Fibroblast of peridontal ligament (primary cell): Measurements from ENCODE around the gene PARD6B.
"Not testable (repeated sequence)": the region's sequence is repeated elsewhere in the genome, so short reads cannot be mapped to it uniquely, and the experiment has no call there.

Experiments used
- DNase-seq: peaks from one replicate; pipeline ENCODE4 v3.0.0-alpha.2; 2010; ENCODE audit errors: extremely low read depth

The PARD6B gene

DNA sequence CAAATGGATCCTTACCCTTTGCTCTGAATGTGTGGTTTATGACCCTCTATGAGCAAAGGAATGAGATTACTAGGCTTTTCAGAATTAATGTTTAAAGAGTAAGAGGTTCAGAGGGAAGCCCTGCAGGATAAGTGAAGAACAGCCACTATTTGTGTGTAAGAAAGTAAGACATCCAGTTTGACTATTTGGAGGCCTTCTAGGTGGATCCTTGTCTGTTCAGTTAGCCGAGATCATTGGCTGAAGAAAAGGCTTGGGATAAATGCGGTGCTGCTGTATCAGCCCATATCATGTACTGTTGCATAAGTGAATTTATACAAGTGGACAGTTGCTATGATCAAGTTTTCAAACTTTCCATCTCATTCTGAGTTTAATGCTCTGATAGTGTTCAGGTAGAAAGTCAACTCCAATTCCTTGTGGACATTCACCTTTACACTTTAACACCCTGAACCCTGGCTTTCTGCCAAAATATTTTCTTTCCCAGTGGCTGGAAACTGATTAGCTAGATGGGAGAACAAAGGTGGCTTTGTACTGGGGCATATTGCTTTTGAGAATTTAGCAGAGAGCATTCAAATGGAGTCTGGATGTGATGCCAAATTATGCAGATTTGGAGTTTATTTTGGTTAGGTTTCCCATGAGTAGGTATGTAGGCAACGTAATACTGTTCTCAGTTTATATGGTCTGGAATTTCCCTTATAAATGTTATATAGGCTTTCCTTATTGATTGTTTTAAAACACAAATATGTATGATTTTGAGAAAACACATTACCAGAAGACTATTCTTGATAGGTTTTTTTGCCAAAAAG, 15.0 kb downstream of the PARD6B start:
- no peak for DNase-seq

DNA sequence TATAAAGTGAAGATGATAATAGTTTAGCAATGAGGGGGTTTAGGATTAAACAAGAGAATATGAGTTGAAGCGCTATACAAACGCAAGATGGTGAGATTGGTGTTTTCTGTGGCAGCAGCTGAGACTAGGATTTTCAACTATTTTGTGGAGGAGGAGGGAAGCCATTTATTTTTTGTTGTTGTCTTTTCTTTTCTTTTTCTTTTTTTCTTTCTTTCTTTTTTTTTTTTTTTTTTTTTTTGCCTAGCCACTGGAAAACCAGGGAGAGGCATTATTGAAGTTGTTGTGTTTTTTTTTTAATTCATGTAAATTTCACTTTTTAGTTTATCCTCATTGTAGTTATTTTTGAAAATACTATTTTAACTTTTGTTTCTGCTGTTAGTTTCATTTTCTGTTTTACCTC, 15.9 kb downstream of the PARD6B start:
- no peak for DNase-seq

DNA sequence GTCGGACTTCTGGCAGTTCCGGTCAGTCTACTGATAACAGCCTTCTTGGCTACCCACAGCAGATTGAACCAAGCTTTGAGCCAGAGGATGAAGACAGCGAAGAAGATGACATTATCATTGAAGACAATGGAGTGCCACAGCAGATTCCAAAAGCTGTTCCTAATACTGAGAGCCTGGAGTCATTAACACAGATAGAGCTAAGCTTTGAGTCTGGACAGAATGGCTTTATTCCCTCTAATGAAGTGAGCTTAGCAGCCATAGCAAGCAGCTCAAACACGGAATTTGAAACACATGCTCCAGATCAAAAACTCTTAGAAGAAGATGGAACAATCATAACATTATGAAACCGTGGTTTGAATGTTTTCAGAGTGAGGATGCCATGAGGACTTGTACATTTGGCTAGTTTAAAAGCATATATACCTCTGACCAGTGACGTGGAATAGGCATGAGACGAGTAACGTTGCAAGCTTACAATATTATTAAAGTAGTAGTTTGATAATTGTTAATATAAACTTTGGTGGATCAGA, 18.8 kb downstream of the PARD6B start:
- peak; percentile 60 for DNase-seq

DNA sequence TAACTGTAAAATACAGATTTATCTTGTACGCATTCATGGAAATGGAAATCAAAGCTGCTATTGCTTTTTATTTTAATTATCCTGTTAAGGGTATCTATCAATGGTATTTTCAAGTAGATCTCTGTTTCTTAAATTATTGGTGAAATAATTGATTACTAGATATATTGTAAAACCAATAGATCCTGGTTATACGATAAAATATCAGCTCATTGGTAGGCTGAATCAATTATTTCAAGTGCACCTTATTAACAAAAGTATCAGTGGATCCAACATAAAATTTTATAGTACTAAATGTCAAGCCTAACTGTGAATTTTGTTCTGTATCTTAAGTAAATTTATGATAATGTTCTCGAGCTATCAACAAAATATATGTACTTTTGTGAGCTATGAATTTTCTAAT, 21.8 kb downstream of the PARD6B start:
- DNase-seq: no peak

DNA sequence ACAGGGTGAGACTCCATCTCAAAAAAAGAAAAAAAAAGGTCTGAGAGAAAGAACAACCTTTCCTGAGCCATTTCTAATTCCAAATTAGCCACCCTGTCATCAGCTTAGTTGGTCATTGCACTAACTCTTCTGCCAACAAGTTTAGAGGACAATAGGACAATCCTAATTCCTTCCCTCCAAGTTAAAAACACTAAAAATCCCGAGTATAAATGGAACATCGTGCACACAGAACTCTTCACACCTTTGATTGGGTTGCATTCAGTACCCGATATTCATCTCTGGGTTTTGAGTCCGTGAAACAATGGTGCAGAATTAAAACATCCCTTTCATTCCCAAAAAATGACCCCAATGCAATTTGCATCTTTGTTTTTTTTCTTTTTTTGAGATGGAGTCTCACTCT, 23.0 kb downstream of the PARD6B start:
- no peak for DNase-seq

DNA sequence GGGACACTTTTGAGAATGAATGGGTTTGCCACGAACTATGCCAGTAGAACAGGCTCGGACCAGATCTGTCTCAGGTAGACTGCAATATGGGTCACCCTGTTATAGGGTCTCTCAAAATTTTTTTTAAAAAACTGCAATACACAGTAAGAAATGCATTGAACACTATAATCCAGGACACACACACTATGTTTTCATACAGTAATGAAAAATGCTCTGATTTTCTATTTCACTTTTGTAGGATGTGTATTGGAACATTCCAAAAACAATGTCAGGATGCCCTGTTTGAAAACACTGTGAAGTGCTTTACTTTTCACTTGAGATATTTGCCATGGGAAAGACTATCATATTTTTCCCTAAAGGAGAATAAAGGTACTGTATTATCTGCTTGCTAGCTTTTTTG, 25.1 kb downstream of the PARD6B start:
- no peak for DNase-seq

- DNase-seq: peak; percentile 43
These were observed 27.1 kb downstream of the PARD6B start for GRCh38 chr20:50758469-50758868.

GRCh38 chr20:50758992-50759391, 27.6 kb downstream of the PARD6B start:
- DNase-seq: no peak

DNA sequence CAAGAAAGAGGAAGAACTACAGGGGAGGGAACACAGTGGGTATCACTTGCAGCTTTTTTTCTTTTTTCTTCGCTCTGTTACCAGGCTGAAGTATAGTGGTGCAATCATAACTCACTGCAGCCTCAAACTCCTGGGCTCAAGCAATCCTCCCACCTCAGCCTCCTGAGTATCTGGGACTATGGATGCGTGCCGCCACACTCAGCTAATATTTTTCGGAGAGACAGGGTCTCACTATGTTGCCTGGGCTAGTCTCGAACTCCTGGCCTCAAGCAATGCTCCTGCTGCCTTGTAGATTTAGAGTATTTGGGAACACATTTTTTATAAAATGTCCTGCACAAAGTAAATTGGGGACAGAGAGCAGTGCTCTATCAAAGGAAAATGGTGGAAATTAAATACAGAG, 28.3 kb downstream of the PARD6B start:
- no peak for DNase-seq

GRCh38 chr20:50762045-50762422, 30.7 kb downstream of the PARD6B start:
- DNase-seq: peak; percentile 18

DNA sequence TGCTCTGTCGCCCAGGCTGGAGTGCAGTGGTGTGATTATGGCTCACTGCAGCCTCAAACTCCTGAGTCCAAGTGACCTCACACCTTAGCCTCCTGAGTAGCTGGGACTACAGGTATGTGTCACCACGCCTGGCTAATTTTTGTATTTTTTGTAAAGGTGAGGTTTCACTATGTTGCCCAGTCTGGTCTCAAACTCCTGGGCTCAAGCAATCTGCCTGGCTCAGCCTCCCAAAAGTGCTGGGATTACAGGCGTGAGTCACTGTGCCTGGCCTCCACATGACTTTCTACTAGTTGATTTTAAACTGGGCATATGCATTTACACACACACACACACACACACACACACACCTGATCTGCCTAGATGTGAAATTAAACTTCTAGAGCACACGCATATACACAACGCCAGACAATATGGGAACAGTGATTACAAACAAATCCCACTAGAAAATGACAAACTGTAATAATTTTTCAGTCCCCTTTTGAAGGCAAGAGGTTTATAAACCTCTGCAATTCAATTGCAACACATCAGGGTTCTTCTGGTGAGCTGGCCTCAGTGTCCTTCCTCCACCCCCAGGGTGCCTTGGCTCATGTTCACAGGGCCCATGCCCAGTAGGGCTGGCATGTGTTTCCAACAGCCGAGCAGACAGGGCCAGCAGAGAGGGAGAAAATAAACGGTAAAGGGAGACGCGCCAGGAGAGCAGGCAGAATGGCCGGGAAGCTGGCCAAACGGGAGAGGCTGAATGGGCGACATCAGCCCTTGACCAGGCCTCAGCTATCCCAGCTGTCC, 31.2 kb downstream of the PARD6B start:
- peak; percentile 70 for DNase-seq

GRCh38 chr20:50763550-50764458, 32.4 kb downstream of the PARD6B start:
- not testable (repeated sequence) for DNase-seq

- not testable (repeated sequence) for DNase-seq
These were observed 33.9 kb downstream of the PARD6B start for GRCh38 chr20:50765251-50765650.

- DNase-seq: no peak
These were observed 34.3 kb downstream of the PARD6B start for GRCh38 chr20:50765674-50766073.

DNA sequence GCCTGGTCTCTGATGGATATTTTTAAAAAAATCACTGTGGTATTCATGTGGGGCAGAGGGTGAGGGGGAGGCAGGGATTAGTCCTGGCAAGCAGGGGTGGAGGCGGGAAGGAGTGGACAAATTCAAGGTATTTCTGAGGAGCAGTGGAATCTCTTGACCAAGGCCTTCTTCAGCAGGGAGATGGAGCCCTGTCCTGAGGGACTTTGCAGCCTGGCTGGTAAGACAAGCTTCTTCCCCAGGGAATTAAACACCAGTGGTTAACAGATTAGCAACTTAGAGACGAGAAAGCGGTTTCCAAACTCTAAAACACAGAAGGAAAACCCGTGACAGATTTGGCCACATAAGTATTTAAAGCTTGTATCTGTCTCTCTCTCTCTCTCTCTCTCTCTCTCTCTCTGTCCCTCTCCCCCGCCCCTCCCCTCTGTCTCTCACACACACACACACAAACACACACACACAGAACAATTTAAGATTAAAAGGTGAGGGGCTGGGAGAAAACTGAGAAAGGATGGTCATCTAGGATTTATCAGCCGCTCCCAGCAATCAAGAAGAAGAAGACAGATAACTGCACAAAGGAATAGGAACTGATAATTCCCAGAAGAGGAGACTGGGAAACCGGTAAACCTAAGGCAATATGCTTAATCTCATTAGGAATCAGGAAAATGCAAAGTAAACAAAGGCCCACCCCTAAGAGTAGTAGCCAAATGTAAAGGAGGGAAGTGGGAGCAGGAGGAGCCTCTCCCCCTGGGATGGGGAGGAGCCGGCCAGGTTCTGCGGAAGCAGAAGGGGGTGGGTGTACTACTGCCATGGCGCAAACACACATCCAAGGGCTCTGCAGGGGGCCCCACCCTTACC, 35.8 kb downstream of the PARD6B start:
- DNase-seq: peak; percentile 76

DNA sequence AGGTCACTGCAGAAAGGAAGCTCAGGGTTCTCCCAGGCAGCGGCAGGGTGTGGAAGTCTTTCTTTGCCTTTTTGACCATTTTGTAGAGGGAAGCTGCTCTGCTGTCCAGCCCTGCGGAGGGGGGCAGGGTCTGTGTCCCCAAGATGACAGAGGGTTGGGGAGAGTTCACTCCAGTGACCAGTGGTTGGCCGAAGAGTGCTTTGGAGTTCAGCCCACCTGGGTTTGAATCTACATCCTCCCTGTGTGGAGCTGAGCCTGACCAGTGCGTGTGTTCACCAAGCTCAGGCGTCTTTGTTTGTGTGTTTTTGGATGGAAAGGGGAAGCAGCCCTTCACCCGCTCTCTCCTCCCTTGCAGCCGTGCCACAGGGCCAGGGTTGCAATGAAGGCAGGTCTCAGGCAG, 37.6 kb downstream of the PARD6B start:
- not testable (repeated sequence) for DNase-seq

DNA sequence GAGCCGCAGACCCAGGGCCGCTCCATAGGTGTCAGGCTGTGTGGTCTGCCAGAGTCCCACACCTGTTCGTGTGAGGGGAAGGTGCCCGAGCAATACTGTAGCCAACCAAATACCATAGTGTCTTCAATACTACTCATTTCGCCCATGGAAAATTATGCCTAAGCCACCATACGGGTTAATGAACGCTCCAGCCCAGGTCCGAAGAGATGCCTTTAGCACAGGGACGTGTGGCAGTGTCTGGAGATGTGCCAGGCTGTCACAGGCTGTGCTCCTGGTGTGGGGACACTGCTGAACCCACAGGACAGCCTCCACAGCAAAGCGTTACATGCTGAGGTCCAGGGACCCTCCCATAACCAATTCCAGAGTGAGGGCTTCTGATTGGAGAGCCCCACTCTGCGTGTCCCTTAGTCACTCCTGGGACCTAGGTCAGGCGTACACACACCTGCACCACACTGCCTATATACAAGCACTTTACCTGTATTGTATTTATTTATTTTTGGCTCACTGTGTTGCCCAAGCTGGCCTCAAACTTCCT, 38.2 kb downstream of the PARD6B start:
- DNase-seq: not testable (repeated sequence)

DNA sequence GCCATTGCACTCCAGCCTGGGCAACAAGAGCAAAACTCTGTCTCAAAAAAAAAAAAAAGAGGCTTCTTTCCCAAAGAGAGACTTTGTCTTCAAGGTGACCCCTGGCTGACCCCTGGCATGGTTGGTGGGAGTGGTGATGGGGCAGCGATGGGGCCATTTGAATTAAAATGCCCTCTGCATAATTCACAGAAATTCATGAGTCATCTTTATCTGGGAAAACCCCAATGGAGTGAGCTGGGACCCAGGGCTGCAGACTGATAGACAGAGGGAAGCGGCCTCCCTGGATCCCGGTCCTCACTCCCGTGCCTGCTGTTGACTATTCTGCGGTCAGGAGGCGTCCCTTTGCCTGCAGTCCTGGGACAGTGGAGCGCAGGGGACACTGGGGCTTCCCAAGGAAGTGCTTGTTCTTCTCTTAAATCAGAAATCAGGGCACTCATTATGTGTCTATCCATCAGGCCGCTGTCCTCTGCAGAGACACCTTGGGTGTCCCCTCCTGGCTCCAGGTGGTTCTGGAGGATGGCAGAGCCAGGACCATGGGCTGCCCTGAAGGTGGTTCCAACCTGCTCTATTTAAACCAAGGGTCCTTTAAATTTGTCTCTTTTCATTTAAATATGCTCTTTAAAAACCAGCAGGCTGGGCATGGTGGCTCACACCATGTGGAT, 40.2 kb downstream of the PARD6B start:
- not testable (repeated sequence) for DNase-seq

GRCh38 chr20:50772420-50773185, 41.2 kb downstream of the PARD6B start:
- DNase-seq: no peak
